ENCODE results near the gene TIPIN.

Gene TIPIN

DNA sequence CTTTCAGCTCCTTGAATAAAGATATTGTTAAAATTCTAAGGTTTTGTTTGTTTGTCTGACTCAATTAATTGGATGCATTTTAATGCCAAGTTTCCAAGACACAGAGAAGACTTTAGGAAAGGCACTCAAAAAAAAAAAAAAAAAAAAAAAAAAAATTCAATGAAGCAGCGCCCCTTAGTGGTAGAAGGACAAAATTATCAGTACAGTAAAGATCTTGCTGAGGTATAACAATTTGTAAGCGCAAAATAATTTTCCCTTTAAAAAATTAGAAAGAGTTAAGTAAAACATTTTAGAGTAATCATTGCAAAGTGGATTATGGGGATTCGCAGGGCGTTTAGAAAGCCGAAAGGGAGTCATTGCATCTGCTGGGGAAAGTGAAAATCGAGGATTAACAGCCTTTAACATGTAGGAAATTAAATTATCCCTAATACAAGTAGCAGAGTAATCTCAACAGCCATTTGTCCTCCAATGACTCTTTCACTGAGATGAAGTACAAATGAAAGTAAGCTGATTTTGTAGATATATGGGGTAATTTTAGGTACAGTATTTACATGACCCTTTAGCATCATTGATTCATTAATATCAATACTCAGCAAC lies 68.9 kb downstream of the TIPIN start:
- DNase-seq (no peak), ATAC-seq (replicated peaks) (no peak)
- no peak overlapping the region for H3K4me3 Mint-ChIP-seq
- no peak overlapping the region for H3K27ac Mint-ChIP-seq
- peaks cover 15 to 19% of the 10 kb centered on the region in 2 donors for H3K4me1 Mint-ChIP-seq
- H3K27me3 Mint-ChIP-seq, result no peaks in the 10 kb centered on the region
- no peaks in the 10 kb centered on the region for H3K9me3 Mint-ChIP-seq
- H3K36me3 Mint-ChIP-seq, result no peaks in the 10 kb centered on the region

Measured in stimulated activated naive B cell treated with anti-CD40 and anti-IgM and Interleukin-4, amounts not matched to agents 10 μg/mL and 1 μg/mL and 100 μg/mL, for 72 hours (primary cell).